ENCODE results near the gene SLAMF6. TPM values are rescaled to one million over a fixed set of nuclear protein-coding genes. Genes with fewer than 3 reads are reported as not detected.

Gene SLAMF6
- total RNA-seq, 1 donor from 2014 or later = 0.39 TPM

GRCh38 chr1:160467576-160467975 lies 55.5 kb downstream of the SLAMF6 start:
- no peak for DNase-seq

GRCh38 chr1:160466961-160467360 lies 56.1 kb downstream of the SLAMF6 start:
- no peak for DNase-seq

GRCh38 chr1:160465123-160465522 lies 57.9 kb downstream of the SLAMF6 start:
- DNase-seq = no peak

GRCh38 chr1:160460683-160461287 lies 62.3 kb downstream of the SLAMF6 start:
- no peak for DNase-seq

GRCh38 chr1:160460214-160460642 lies 62.8 kb downstream of the SLAMF6 start:
- no peak for DNase-seq

- DNase-seq = no peak
Measured at GRCh38 chr1:160459687-160460086, 63.4 kb downstream of the SLAMF6 start.

- no peak for DNase-seq
Measured at GRCh38 chr1:160459056-160459455, 64.0 kb downstream of the SLAMF6 start.

- no peak for DNase-seq
Measured at GRCh38 chr1:160455153-160455517, 67.9 kb downstream of the SLAMF6 start.

GRCh38 chr1:160454371-160455152 lies 68.5 kb downstream of the SLAMF6 start:
- no peak for DNase-seq

- DNase-seq = no peak
Measured at GRCh38 chr1:160453443-160453842, 69.6 kb downstream of the SLAMF6 start.

- DNase-seq = no peak
Measured at GRCh38 chr1:160451859-160452232, 71.2 kb downstream of the SLAMF6 start.

- no peak for DNase-seq
Measured at GRCh38 chr1:160451119-160451858, 71.8 kb downstream of the SLAMF6 start.

GRCh38 chr1:160449494-160449893 lies 73.6 kb downstream of the SLAMF6 start:
- no peak for DNase-seq

GRCh38 chr1:160446945-160447600 lies 76.0 kb downstream of the SLAMF6 start:
- DNase-seq = no peak

- DNase-seq = no peak
Measured at GRCh38 chr1:160439718-160440117, 83.3 kb downstream of the SLAMF6 start.

- DNase-seq = no peak
Measured at GRCh38 chr1:160438935-160439334, 84.1 kb downstream of the SLAMF6 start.

- no peak for DNase-seq
Measured at GRCh38 chr1:160438317-160438918, 84.6 kb downstream of the SLAMF6 start.

GRCh38 chr1:160437432-160438316 lies 85.4 kb downstream of the SLAMF6 start:
- DNase-seq = no peak

- no peak for DNase-seq
Measured at GRCh38 chr1:160436966-160437365, 86.1 kb downstream of the SLAMF6 start.
